IMR-90 (cell line): ENCODE results near the gene NEK5. TPM values are rescaled to one million over a fixed set of nuclear protein-coding genes. Genes with fewer than 3 reads are reported as not detected.

Experiments used
- ATAC-seq: fragments of 200-7000 bp; cut with Tn5 transposase; 2 replicates; pipeline ENCODE4 v1.9.1; 2020; ENCODE audit warnings: low read depth, mild to moderate bottlenecking, moderate library complexity
- BruUV-seq: library from RNA; stranded (reverse); fragments of 400-500 nt; replicated peaks from 2 replicates; lab custom pipeline; 2021; lab: Mats Ljungman, UMichigan
- CTCF ChIA-PET: fragments of 300-600 bp; formaldehyde crosslinking; extraction: SDS; loops from one replicate; lab custom pipeline; 2021; ENCODE audit warnings: antibody characterized with exemption; lab: Yijun Ruan, JAX
- POLR2A ChIA-PET: fragments of 300-600 bp; sonication (Branson Sonifier 250); formaldehyde crosslinking; loops from one replicate; lab custom pipeline; 2022; ENCODE audit warnings: antibody characterized with exemption; ENCODE audit not compliant: unreplicated experiment; lab: Charles Lee
- DNase-seq: peaks from one replicate; pipeline ENCODE4 v3.0.0; 2013
- H2AFZ ChIP-seq: replicated peaks from 2 replicates; pipeline ENCODE3; 2013; ENCODE audit warnings: low read length, mild to moderate bottlenecking; ENCODE audit not compliant: poor library complexity
- H2AK5ac ChIP-seq: 2 replicates; pipeline ENCODE4 v1.6.1; 2013; ENCODE audit warnings: low read depth, low read length, inconsistent platforms
- H2AK9ac ChIP-seq: replicated peaks from 2 replicates; pipeline ENCODE3; 2013; ENCODE audit warnings: mild to moderate bottlenecking, low read depth, low read length, moderate library complexity; ENCODE audit not compliant: poor library complexity
- H2BK120ac ChIP-seq: 2 replicates; pipeline ENCODE4 v1.6.1; 2013; ENCODE audit warnings: low read depth, low read length, inconsistent platforms
- H2BK15ac ChIP-seq: 3 replicates; pipeline ENCODE4 v1.6.1; 2013; ENCODE audit warnings: low read depth, low read length, inconsistent platforms
- H2BK20ac ChIP-seq: 2 replicates; pipeline ENCODE4 v1.6.1; 2013; ENCODE audit warnings: low read depth, mild to moderate bottlenecking, inconsistent platforms, low read length, moderate library complexity
- H2BK5ac ChIP-seq: 2 replicates; pipeline ENCODE4 v1.6.1; 2013; ENCODE audit warnings: mild to moderate bottlenecking, low read depth, low read length, inconsistent platforms; ENCODE audit not compliant: poor library complexity, severe bottlenecking
- H3K14ac ChIP-seq: replicated peaks from 2 replicates; pipeline ENCODE4 v1.6.1; 2013; ENCODE audit warnings: low read depth, low read length, inconsistent platforms
- H3K18ac ChIP-seq: 2 replicates; pipeline ENCODE4 v1.6.1; 2013; ENCODE audit warnings: low read depth, low read length, control low read depth
- H3K23ac ChIP-seq: 2 replicates; pipeline ENCODE4 v1.6.1; 2013; ENCODE audit warnings: low read depth, low read length, inconsistent platforms
- H3K27ac ChIP-seq: 2 replicates; pipeline ENCODE4 v1.5.1; 2013; ENCODE audit warnings: mild to moderate bottlenecking, control low read depth, low read length; ENCODE audit not compliant: insufficient read depth
- H3K27me3 ChIP-seq: 2 replicates; pipeline ENCODE4 v1.6.1; 2013; ENCODE audit warnings: low read length; ENCODE audit not compliant: control insufficient read depth, insufficient read depth
- H3K36me3 ChIP-seq: 2 replicates; pipeline ENCODE4 v1.6.1; 2013; ENCODE audit warnings: low read length, mixed read lengths; ENCODE audit not compliant: control insufficient read depth, insufficient read depth
- H3K4ac ChIP-seq: 2 replicates; pipeline ENCODE4 v1.6.1; 2013; ENCODE audit warnings: low read depth, low read length, inconsistent platforms
- H3K4me1 ChIP-seq: 2 replicates; pipeline ENCODE4 v1.6.1; 2013; ENCODE audit warnings: low read length, mixed read lengths; ENCODE audit not compliant: control insufficient read depth, insufficient read depth
- H3K4me2 ChIP-seq: 2 replicates; pipeline ENCODE4 v1.6.1; 2013; ENCODE audit warnings: low read depth, mild to moderate bottlenecking, control low read depth, low read length, moderate library complexity
- H3K4me3 ChIP-seq: 2 replicates; pipeline ENCODE4 v1.5.1; 2013; ENCODE audit warnings: low read depth, mild to moderate bottlenecking, control low read depth, low read length, moderate library complexity; ENCODE audit not compliant: insufficient read depth
- H3K56ac ChIP-seq: 2 replicates; pipeline ENCODE4 v1.6.1; 2013; ENCODE audit warnings: low read length, inconsistent platforms; ENCODE audit not compliant: insufficient read depth; ENCODE audit errors: extremely low read depth
- H3K79me1 ChIP-seq, 2 experiments: 2 replicates each; pipeline ENCODE4 v1.6.1; 2013; ENCODE audit warnings: low read length in 2 of 2, inconsistent platforms in 1 of 2, low read depth in 1 of 2
- H3K9ac ChIP-seq: 2 replicates; pipeline ENCODE4 v1.6.1; 2013; ENCODE audit warnings: low read depth, low read length, control low read depth
- H3K9me1 ChIP-seq: 2 replicates; pipeline ENCODE4 v1.6.1; 2013; ENCODE audit warnings: low read length, inconsistent platforms; ENCODE audit not compliant: insufficient read depth
- H3K9me3 ChIP-seq: 2 replicates; pipeline ENCODE4 v1.6.1; 2013; ENCODE audit warnings: low read length; ENCODE audit not compliant: control insufficient read depth, insufficient read depth
- H4K20me1 ChIP-seq: 2 replicates; pipeline ENCODE4 v1.6.1; 2013; ENCODE audit warnings: low read length, inconsistent platforms; ENCODE audit not compliant: insufficient read depth
- H4K5ac ChIP-seq: 2 replicates; pipeline ENCODE4 v1.6.1; 2013; ENCODE audit warnings: mild to moderate bottlenecking, low read depth, low read length, control low read depth
- H4K8ac ChIP-seq, 2 experiments: 2 replicates each; pipeline ENCODE4 v1.6.1; 2013; ENCODE audit warnings: low read depth in 2 of 2, low read length in 2 of 2, control low read depth in 1 of 2, inconsistent platforms in 1 of 2
- H4K91ac ChIP-seq: 2 replicates; pipeline ENCODE4 v1.6.1; 2013; ENCODE audit warnings: low read depth, low read length, inconsistent platforms; ENCODE audit not compliant: insufficient read depth
- BHLHE40 ChIP-seq: fragments of 150-350 bp; IDR thresholded peaks from 2 replicates; pipeline ENCODE4 v1.6.1; 2016; ENCODE audit warnings: mild to moderate bottlenecking, low read depth, low read length
- CHD1 ChIP-seq: IDR thresholded peaks from 2 replicates; pipeline ENCODE4 v1.6.1; 2012; ENCODE audit warnings: low read depth, low read length, improper control_type of control experiment
- FOS ChIP-seq: fragments of 150-350 bp; IDR thresholded peaks from 2 replicates; pipeline ENCODE4 v1.6.1; 2016; ENCODE audit warnings: low read depth, low read length
- MAFK ChIP-seq: IDR thresholded peaks from 2 replicates; pipeline ENCODE4 v1.6.1; 2012; ENCODE audit warnings: low read depth, low read length, improper control_type of control experiment
- MAZ ChIP-seq: IDR thresholded peaks from 2 replicates; pipeline ENCODE4 v1.6.1; 2012; ENCODE audit warnings: low read depth, mild to moderate bottlenecking, low read length, improper control_type of control experiment, moderate library complexity, borderline replicate concordance
- MXI1 ChIP-seq: IDR thresholded peaks from 2 replicates; pipeline ENCODE4 v1.6.1; 2012; ENCODE audit warnings: low read depth, mild to moderate bottlenecking, low read length, moderate library complexity, borderline replicate concordance
- POLR2A ChIP-seq: IDR thresholded peaks from 2 replicates; pipeline ENCODE4 v1.6.1; 2012; ENCODE audit warnings: mild to moderate bottlenecking, low read depth, low read length
- RAD21 ChIP-seq: IDR thresholded peaks from 2 replicates; pipeline ENCODE4 v1.6.1; 2012; ENCODE audit warnings: low read length, improper control_type of control experiment
- RCOR1 ChIP-seq: IDR thresholded peaks from 2 replicates; pipeline ENCODE4 v1.6.1; 2012; ENCODE audit warnings: mild to moderate bottlenecking, low read length, improper control_type of control experiment; ENCODE audit not compliant: insufficient replicate concordance
- RFX5 ChIP-seq: IDR thresholded peaks from 2 replicates; pipeline ENCODE4 v1.8.0; 2012; ENCODE audit warnings: low read depth, mild to moderate bottlenecking, low read length, moderate library complexity
- SMC3 ChIP-seq: fragments of 150-350 bp; IDR thresholded peaks from 2 replicates; pipeline ENCODE4 v1.6.1; 2016; ENCODE audit warnings: low read depth, mild to moderate bottlenecking, antibody characterized with exemption, low read length, moderate library complexity
- USF2 ChIP-seq: fragments of 150-350 bp; IDR thresholded peaks from 2 replicates; pipeline ENCODE4 v1.6.1; 2017; ENCODE audit warnings: mild to moderate bottlenecking, antibody characterized with exemption, low read length, low read depth
- WGBS, 2 experiments: methylation state at CpG; one replicate each; pipeline versions ENCODE4 v1.1.5 to v1.1.7; 2013; ENCODE audit warnings: missing lambda C conversion rate in 2 of 2; ENCODE audit not compliant: insufficient read length in 1 of 2; ENCODE audit errors: extremely low coverage in 2 of 2; 5-methylcytosine and 5-hydroxymethylcytosine counted together
- dilution Hi-C: fragments of 300-500 bp; cut with HindIII; formaldehyde crosslinking; loops from one replicate; pipeline ENCODE4 v1.14.3; 2018; ENCODE audit warnings: low sequenced_read_pairs; ENCODE audit not compliant: unreplicated experiment
- in situ Hi-C: fragments of 300-500 bp; cut with MboI; formaldehyde crosslinking; loops from 3 replicates; pipeline ENCODE4 v1.14.3; 2019; ENCODE audit warnings: low sequenced_read_pairs, inconsistent platforms, mixed read lengths
- intact Hi-C: fragments of 100-400 bp; cut with micrococcal nuclease; formaldehyde crosslinking; loops from 2 replicates; pipeline ENCODE4 v1.10.0; 2022
- polyA plus RNA-seq, 3 experiments: library from polyadenylated mRNA; depleted of rRNA; stranded (reverse); fragments of >200 nt; gene quantifications; 2 replicates each; pipeline ENCODE4 v1.2.3, GENCODE V29; 2012; ENCODE audit warnings: low replicate concordance in 1 of 3
- total RNA-seq: library from RNA; depleted of rRNA; stranded (reverse); fragments of >200 nt; gene quantifications from 2 replicates; pipeline ENCODE4 v1.2.3, GENCODE V29; 2012
- TF ChIP-seq, protein P1 (sequence below): fragments of 150-350 bp; IDR thresholded peaks from 2 replicates; pipeline ENCODE4 v1.6.1; 2016; ENCODE audit warnings: low read depth, mild to moderate bottlenecking, low read length, moderate library complexity, borderline replicate concordance

The NEK5 gene
- total and polyA plus RNA-seq, 2 of the 4 experiments (the other 2 are of a cell fraction) = not detected

- peak within 1 kb of the TSS; percentile 100 for H2AFZ ChIP-seq
- peak within 1 kb of the TSS; percentile 71 to 98 for H4K8ac ChIP-seq
- H3K9ac ChIP-seq = peak within 1 kb of the TSS; percentile 88
- intact Hi-C loops = loop anchor here (5.0 to 10.0 kb wide), 2 partner anchors 197 to 440 kb away; partner anchors contain the start of gene VPS36
- peak within 1 kb of the TSS; percentile 92 for H2AK9ac ChIP-seq
- H4K20me1 ChIP-seq = no peaks in the 10 kb centered on the region; the same call in 1 of the 2 replicates
- H3K4me2 ChIP-seq = peak within 1 kb of the TSS; percentile 91
- peak within 1 kb of the TSS; percentile 62 for H3K27ac ChIP-seq
- H3K18ac ChIP-seq = no peak within 1 kb of the TSS; the same call in 1 of the 2 replicates
- no peaks in the 10 kb centered on the region for H3K9me3 ChIP-seq
- peaks cover 2% of the 10 kb centered on the region; the same call in 1 of the 2 replicates for H3K9me1 ChIP-seq
- H2AK5ac ChIP-seq = no peak within 1 kb of the TSS
- no peaks in the 10 kb centered on the region for H3K4me1 ChIP-seq
- peak within 1 kb of the TSS; percentile 44 for H2BK5ac ChIP-seq
- H3K14ac ChIP-seq = peak within 1 kb of the TSS; percentile 98
- H2BK20ac ChIP-seq = no peak within 1 kb of the TSS
- H3K27me3 ChIP-seq = peaks cover 10% of the 10 kb centered on the region
- dilution Hi-C loops = no loop called here
- peak within 1 kb of the TSS; percentile 40; the same call in 1 of the 2 replicates for H3K56ac ChIP-seq
- peak; percentile 99 for ATAC-seq
- H3K4me3 ChIP-seq = peak within 1 kb of the TSS; percentile 92
- in situ Hi-C loops = loop anchor here (25.0 kb wide), 1 partner anchor 450 kb away; the partner anchor contains the start of genes CKAP2 and VPS36
- no TSS peak for BruUV-seq
- POLR2A ChIA-PET = no interaction called here
- no peak within 1 kb of the TSS for H2BK15ac ChIP-seq
- H3K79me1 ChIP-seq = peaks cover 4 to 16% of the 10 kb centered on the region in 2 experiments
- no peak within 1 kb of the TSS for H2BK120ac ChIP-seq
- H3K23ac ChIP-seq = peak within 1 kb of the TSS; percentile 89
- H3K4ac ChIP-seq = peak within 1 kb of the TSS; percentile 87
- DNase-seq = peak; percentile 97
- H4K5ac ChIP-seq = peak within 1 kb of the TSS; percentile 92
- 0% methylated on average over 34 of the region's 82 CpGs; no CpG with 5 or more reads in 1 of the 2 experiments for WGBS, 2 experiments
- CTCF ChIA-PET = interaction anchor here (0.8 kb wide), 1 partner anchor 439 kb away, joined by 3 read pairs; the partner anchor contains the start of gene VPS36
- peak within 1 kb of the TSS; percentile 84 for H4K91ac ChIP-seq
- no peaks in the 10 kb centered on the region for H3K36me3 ChIP-seq
- TF ChIP-seq MAFK (no peak), MXI1 (peak; percentile 76; the same call in 1 of the 2 replicates), USF2 (no peak), MAZ (peak; percentile 93; the same call in 1 of the 2 replicates), BHLHE40 (peak; percentile 3; the same call in 1 of the 2 replicates), POLR2A (peak; percentile 86), RAD21 (no peak), FOS (peak; percentile 31; the same call in 1 of the 2 replicates), RCOR1 (no peak), CHD1 (no peak), SMC3 (no peak), RFX5 (peak; percentile 45; the same call in 1 of the 2 replicates)
- TF ChIP-seq, protein P1, sequence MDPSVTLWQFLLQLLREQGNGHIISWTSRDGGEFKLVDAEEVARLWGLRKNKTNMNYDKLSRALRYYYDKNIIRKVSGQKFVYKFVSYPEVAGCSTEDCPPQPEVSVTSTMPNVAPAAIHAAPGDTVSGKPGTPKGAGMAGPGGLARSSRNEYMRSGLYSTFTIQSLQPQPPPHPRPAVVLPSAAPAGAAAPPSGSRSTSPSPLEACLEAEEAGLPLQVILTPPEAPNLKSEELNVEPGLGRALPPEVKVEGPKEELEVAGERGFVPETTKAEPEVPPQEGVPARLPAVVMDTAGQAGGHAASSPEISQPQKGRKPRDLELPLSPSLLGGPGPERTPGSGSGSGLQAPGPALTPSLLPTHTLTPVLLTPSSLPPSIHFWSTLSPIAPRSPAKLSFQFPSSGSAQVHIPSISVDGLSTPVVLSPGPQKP = no peak
Observed at GRCh38 chr13:52011632-52012511, 117.0 kb downstream of the NEK5 start, which contains the start of gene ALG11. ALG11 (plus strand) TSS chr13:52012398; CDS start chr13:52012419, 21 bp downstream.
